Mucosa of rectum (tissue), 2 donors: ENCODE measurements around the gene REELD1.

ENCODE experiments used
- H3K27ac ChIP-seq, 2 donors: one replicate each; pipeline ENCODE4 v1.7.0; 2013; ENCODE audit warnings: inconsistent platforms in 2 of 2, low read depth in 2 of 2, low read length in 2 of 2
- H3K27me3 ChIP-seq, 2 donors: one replicate each; pipeline ENCODE4 v1.7.0; 2013; ENCODE audit warnings: low read length in 2 of 2; ENCODE audit not compliant: control insufficient read depth in 2 of 2, insufficient read depth in 2 of 2
- H3K36me3 ChIP-seq, 2 donors: one replicate each; pipeline ENCODE4 v1.7.0; 2013; ENCODE audit warnings: low read length in 2 of 2; ENCODE audit not compliant: control insufficient read depth in 2 of 2, insufficient read depth in 2 of 2
- H3K4me1 ChIP-seq, 2 donors: one replicate each; pipeline ENCODE4 v1.7.0; 2013; ENCODE audit warnings: low read length in 2 of 2, mild to moderate bottlenecking in 1 of 2; ENCODE audit not compliant: control insufficient read depth in 2 of 2, insufficient read depth in 2 of 2
- H3K4me3 ChIP-seq, 2 donors: one replicate each; pipeline ENCODE4 v1.7.0; 2013; ENCODE audit warnings: low read length in 2 of 2
- H3K9ac ChIP-seq, 2 donors: one replicate each; pipeline ENCODE4 v1.7.0; 2013; ENCODE audit warnings: low read length in 2 of 2, low read depth in 1 of 2, mild to moderate bottlenecking in 1 of 2
- H3K9me3 ChIP-seq, 2 donors: one replicate each; pipeline ENCODE4 v1.7.0; 2013; ENCODE audit warnings: low read length in 2 of 2; ENCODE audit not compliant: control insufficient read depth in 2 of 2
- donor health status: healthy.
- donor health status: Normal muscosa, but diverticular disease.

The REELD1 gene

DNA sequence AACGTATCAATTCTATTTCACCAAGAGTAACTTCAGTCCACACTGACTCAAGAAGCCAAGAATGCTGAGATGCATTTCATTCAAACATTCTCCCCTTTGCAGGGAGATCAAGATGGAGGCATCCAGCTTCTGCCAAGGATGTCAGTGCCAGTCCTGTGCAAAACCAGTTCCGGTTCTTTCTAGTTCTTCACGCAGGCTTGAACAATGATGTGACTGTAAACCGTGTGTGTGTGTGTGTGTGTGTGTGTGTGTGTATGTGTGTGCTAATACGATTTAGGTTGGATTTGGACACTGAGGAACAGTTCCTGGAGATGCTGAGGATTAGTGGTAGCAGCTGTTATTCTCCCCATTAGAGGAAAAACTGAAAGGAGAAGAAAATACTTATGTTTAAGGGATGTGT is at the start of gene REELD1:
Gene REELD1 (plus strand): TSS at position 301 of the 400 bp plus-strand sequence. CDS start 2,415 bp downstream, outside the sequence.
- no peak within 1 kb of the TSS for H3K9ac ChIP-seq
- H3K36me3 ChIP-seq, result no peaks in the 10 kb centered on the region

GRCh38 chr4:146165221-146165620 is 49.1 kb upstream of the REELD1 start:
- peaks cover 0 to 6% of the 10 kb centered on the region in 2 donors for H3K9me3 ChIP-seq

More for the DNA sequence above, at the start of gene REELD1:
- H3K4me1 ChIP-seq, result no peaks in the 10 kb centered on the region
- H3K27ac ChIP-seq, result no peak within 1 kb of the TSS
- no peaks in the 10 kb centered on the region for H3K9me3 ChIP-seq
- no peaks in the 10 kb centered on the region for H3K27me3 ChIP-seq
- H3K4me3 ChIP-seq, result no peak within 1 kb of the TSS

GRCh38 chr4:146165840-146166239 is 48.5 kb upstream of the REELD1 start:
- no peak overlapping the region for H3K27ac ChIP-seq
- H3K9ac ChIP-seq, result no peak overlapping the region
- H3K4me3 ChIP-seq, result no peak overlapping the region
- H3K4me1 ChIP-seq, result no peaks in the 10 kb centered on the region
- H3K9me3 ChIP-seq, result peaks cover 0 to 6% of the 10 kb centered on the region in 2 donors
- H3K36me3 ChIP-seq, result no peaks in the 10 kb centered on the region
- no peaks in the 10 kb centered on the region for H3K27me3 ChIP-seq

More at GRCh38 chr4:146165221-146165620, 49.1 kb upstream of the REELD1 start:
- Histone ChIP-seq H3K27me3 (no peaks in the 10 kb centered on the region), H3K36me3 (no peaks in the 10 kb centered on the region), H3K9ac (no peak overlapping the region), H3K27ac (no peak overlapping the region), H3K4me3 (no peak overlapping the region), H3K4me1 (no peaks in the 10 kb centered on the region)

GRCh38 chr4:146170149-146170548 is 44.2 kb upstream of the REELD1 start:
- Histone ChIP-seq H3K9me3 (no peaks in the 10 kb centered on the region), H3K9ac (no peak overlapping the region), H3K4me3 (no peak overlapping the region), H3K4me1 (peaks cover 0 to under 1% of the 10 kb centered on the region in 2 donors), H3K27me3 (no peaks in the 10 kb centered on the region), H3K36me3 (no peaks in the 10 kb centered on the region), H3K27ac (no peak overlapping the region)

DNA sequence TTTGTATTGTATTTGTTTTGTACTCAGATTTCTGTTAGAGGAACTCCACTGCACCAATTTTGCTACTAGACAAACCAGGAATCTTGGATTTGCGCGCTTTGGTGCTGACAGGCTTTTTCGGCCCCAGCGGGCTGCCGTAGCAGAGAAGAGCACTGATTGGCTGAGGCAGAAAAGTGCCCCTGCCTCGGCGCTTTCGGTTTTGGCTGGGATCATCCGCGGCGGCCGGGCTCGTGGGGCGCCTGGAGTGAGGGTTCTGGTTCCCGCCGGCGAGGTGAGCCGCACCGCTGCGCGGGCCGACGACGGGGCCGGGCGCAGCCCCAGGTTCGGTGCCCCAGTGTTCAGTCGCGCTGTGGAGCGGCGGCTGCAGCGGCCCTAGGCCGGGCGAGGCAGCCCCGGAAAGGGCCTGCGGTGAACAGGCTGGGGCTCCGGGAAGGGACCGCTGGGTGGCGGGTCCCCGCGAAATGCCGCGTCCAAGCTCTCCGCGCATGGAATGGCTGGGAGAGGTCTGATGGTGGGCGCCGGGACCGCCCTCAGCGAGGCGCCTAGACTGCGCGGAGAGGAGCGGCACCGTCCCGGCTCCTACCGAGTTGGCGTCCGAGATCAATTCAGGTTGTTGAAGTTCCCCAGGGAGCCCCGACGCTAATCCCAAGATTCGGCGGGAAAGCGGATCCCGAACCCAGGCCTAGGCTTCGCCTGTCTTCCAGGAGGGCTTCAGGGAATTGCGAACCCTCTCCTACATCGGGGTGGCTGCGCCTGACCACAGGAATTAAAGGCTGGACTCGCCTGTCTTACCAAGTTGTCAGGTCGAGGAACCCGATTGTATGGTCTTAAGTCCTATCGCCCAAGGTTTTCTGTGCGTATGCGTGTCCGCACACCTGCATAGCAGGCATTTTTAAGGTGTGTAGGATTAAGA is 38.5 kb upstream of the REELD1 start, which contains the start of gene LSM6:
Gene LSM6 (plus strand): TSS at position 178 of the 913 bp plus-strand sequence. CDS start 7,204 bp downstream, outside the sequence.
- Histone ChIP-seq H3K27ac (peak within 1 kb of the TSS; percentile 84 to 88), H3K9me3 (no peaks in the 10 kb centered on the region), H3K4me1 (peaks cover 9 to 10% of the 10 kb centered on the region in 2 donors), H3K36me3 (no peaks in the 10 kb centered on the region), H3K27me3 (no peaks in the 10 kb centered on the region), H3K9ac (peak within 1 kb of the TSS; percentile 78 to 88), H3K4me3 (peak within 1 kb of the TSS; percentile 82 to 91)

DNA sequence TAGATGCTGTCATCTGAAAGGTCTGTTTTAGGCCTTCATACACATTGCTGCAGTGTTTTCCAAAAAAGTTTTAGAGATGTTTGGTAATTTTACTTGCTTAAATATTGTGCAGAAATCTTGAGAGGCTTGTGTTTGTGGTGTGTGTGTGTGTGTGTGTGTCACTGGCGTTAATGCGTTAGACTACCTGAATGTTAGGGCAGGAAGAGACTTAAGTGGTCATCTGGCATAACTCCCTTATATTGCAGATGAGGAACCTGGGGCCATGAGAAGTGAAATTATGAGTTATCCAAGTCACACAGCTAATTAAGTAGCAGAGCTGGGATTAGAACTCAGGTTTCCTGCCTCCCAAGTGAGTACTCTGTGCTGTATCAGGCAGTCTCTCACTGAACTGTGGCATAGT is 37.4 kb upstream of the REELD1 start:
- Histone ChIP-seq H3K4me1 (peaks cover 9 to 10% of the 10 kb centered on the region in 2 donors), H3K4me3 (peak overlapping the region in 1 of 2 donors; percentile 91), H3K36me3 (no peaks in the 10 kb centered on the region), H3K27ac (no peak overlapping the region), H3K27me3 (no peaks in the 10 kb centered on the region), H3K9ac (peak overlapping the region; percentile 31 to 88), H3K9me3 (no peaks in the 10 kb centered on the region)

- Histone ChIP-seq H3K4me1 (peaks cover 9 to 10% of the 10 kb centered on the region in 2 donors), H3K36me3 (peaks cover 0 to 2% of the 10 kb centered on the region in 2 donors), H3K27me3 (no peaks in the 10 kb centered on the region), H3K9ac (no peak overlapping the region), H3K4me3 (no peak overlapping the region), H3K9me3 (no peaks in the 10 kb centered on the region), H3K27ac (no peak overlapping the region)
Observed at GRCh38 chr4:146178126-146178525, 36.2 kb upstream of the REELD1 start.

GRCh38 chr4:146179784-146180370 is 34.5 kb upstream of the REELD1 start:
- Histone ChIP-seq H3K9me3 (no peaks in the 10 kb centered on the region), H3K4me3 (no peak overlapping the region), H3K27me3 (no peaks in the 10 kb centered on the region), H3K27ac (no peak overlapping the region), H3K9ac (no peak overlapping the region), H3K4me1 (peaks cover 9 to 10% of the 10 kb centered on the region in 2 donors), H3K36me3 (peaks cover 5% of the 10 kb centered on the region in 2 donors)

DNA sequence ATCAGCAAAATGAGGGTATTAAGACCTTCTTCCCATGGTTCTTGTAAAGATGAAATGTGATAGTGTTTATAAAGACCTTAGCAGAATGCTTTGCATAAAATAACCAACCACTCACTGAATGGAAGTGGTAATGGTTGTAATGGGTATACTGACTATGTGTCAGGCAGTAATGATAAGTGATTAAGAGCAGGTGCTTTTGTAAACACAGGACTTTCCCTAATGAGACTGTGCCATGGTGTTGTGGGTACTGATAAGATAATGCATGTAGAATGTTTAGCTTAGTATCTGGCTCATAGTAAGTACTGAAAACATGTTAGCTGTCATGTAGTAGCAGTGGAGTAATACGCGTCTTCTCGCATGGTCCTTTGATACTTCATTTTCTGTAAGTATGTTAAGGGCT is 31.9 kb upstream of the REELD1 start:
- H3K27me3 ChIP-seq, result no peaks in the 10 kb centered on the region
- no peaks in the 10 kb centered on the region for H3K9me3 ChIP-seq
- H3K36me3 ChIP-seq, result peaks cover 9 to 15% of the 10 kb centered on the region in 2 donors
- H3K9ac ChIP-seq, result no peak overlapping the region
- no peaks in the 10 kb centered on the region for H3K4me1 ChIP-seq
- no peak overlapping the region for H3K27ac ChIP-seq
- H3K4me3 ChIP-seq, result no peak overlapping the region

GRCh38 chr4:146183209-146183608 is 31.1 kb upstream of the REELD1 start:
- Histone ChIP-seq H3K27ac (no peak overlapping the region), H3K9me3 (no peaks in the 10 kb centered on the region), H3K36me3 (peaks cover 14 to 18% of the 10 kb centered on the region in 2 donors), H3K27me3 (no peaks in the 10 kb centered on the region), H3K4me3 (no peak overlapping the region), H3K4me1 (no peaks in the 10 kb centered on the region), H3K9ac (no peak overlapping the region)
